Activated B cell treated with CpG ODN at 0.5 μM for 24 hours (primary cell): ENCODE data around the gene AFDN. TPM values are rescaled to one million over a fixed set of nuclear protein-coding genes. Genes with fewer than 3 reads are reported as not detected.

ENCODE experiments used
- ATAC-seq: fragments of 200-7000 bp; cut with Tn5 transposase; one replicate; pipeline ENCODE4 v1.10.0; 2021; ENCODE audit warnings: low read depth, mild to moderate bottlenecking, moderate library complexity
- CTCF ChIA-PET: fragments of 350-600 bp; sonication (Branson Sonifier 250); formaldehyde crosslinking; loops from one replicate; lab custom pipeline; 2021; ENCODE audit warnings: antibody characterized with exemption; lab: Charles Lee
- POLR2A ChIA-PET: fragments of 350-600 bp; sonication (Branson Sonifier 250); formaldehyde crosslinking; loops from one replicate; lab custom pipeline; 2021; ENCODE audit warnings: antibody characterized with exemption; lab: Charles Lee
- DNase-seq: peaks from one replicate; pipeline ENCODE4 v3.0.0; 2022
- H3K27ac Mint-ChIP-seq: one replicate; pipeline ENCODE4 v1.8.0; 2020; ENCODE audit warnings: mixed read lengths
- H3K27me3 Mint-ChIP-seq: one replicate; pipeline ENCODE4 v1.8.0; 2021; ENCODE audit warnings: mixed read lengths
- H3K36me3 Mint-ChIP-seq: one replicate; pipeline ENCODE4 v1.8.0; 2021; ENCODE audit warnings: low read depth, mixed read lengths
- H3K4me1 Mint-ChIP-seq: one replicate; pipeline ENCODE4 v1.8.0; 2021; ENCODE audit warnings: mixed read lengths
- H3K4me3 Mint-ChIP-seq: one replicate; pipeline ENCODE4 v1.8.0; 2020; ENCODE audit warnings: mild to moderate bottlenecking, mixed read lengths
- H3K9me3 Mint-ChIP-seq: one replicate; pipeline ENCODE4 v1.8.0; 2020; ENCODE audit warnings: mixed read lengths
- intact Hi-C: fragments of 100-400 bp; cut with micrococcal nuclease; formaldehyde crosslinking; loops from one replicate; pipeline ENCODE4 v1.15.1; 2024
- total RNA-seq: library from RNA; stranded (reverse); gene quantifications from 2 replicates; pipeline ENCODE4 v1.2.3, GENCODE V29; 2022
- TF ChIP-seq, protein P1 (sequence below): fragments of 200-600 bp; IDR thresholded peaks from one replicate; pipeline ENCODE4 v1.8.0; 2022; ENCODE audit warnings: antibody characterized with exemption, mild to moderate bottlenecking

Gene AFDN
- total RNA-seq, 1 donor from 2014 or later: 38.0 TPM

DNA sequence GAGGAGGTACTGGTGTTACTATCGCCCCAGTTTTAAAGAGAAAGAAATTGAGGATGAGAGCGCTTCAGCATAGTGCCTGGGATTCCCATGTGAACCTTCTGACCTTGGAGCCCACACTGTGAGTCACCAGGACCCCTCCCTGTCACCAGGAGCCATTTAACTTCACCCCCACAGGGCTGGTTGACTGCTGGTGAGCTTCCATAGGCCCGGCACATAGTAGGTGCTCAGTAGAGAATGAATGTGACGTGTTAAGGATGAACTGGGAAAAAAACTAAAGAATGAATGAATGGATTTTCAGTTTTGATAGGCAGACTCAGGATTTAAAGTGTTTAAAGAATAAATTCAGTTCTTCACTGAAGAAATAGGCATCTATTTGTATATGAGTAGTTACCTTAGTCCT is 117.4 kb downstream of the AFDN start:
- H3K4me3 Mint-ChIP-seq: no peak overlapping the region
- DNase-seq: no peak
- intact Hi-C loops: no loop called here
- ATAC-seq: no peak
- no peaks in the 10 kb centered on the region for H3K9me3 Mint-ChIP-seq
- POLR2A ChIA-PET: no interaction called here
- H3K27me3 Mint-ChIP-seq: no peaks in the 10 kb centered on the region
- no peaks in the 10 kb centered on the region for H3K4me1 Mint-ChIP-seq
- CTCF ChIA-PET: no interaction called here
- no peak overlapping the region for H3K27ac Mint-ChIP-seq
- peaks cover 34% of the 10 kb centered on the region for H3K36me3 Mint-ChIP-seq
- TF ChIP-seq, protein P1, sequence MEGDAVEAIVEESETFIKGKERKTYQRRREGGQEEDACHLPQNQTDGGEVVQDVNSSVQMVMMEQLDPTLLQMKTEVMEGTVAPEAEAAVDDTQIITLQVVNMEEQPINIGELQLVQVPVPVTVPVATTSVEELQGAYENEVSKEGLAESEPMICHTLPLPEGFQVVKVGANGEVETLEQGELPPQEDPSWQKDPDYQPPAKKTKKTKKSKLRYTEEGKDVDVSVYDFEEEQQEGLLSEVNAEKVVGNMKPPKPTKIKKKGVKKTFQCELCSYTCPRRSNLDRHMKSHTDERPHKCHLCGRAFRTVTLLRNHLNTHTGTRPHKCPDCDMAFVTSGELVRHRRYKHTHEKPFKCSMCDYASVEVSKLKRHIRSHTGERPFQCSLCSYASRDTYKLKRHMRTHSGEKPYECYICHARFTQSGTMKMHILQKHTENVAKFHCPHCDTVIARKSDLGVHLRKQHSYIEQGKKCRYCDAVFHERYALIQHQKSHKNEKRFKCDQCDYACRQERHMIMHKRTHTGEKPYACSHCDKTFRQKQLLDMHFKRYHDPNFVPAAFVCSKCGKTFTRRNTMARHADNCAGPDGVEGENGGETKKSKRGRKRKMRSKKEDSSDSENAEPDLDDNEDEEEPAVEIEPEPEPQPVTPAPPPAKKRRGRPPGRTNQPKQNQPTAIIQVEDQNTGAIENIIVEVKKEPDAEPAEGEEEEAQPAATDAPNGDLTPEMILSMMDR: no peak

DNA sequence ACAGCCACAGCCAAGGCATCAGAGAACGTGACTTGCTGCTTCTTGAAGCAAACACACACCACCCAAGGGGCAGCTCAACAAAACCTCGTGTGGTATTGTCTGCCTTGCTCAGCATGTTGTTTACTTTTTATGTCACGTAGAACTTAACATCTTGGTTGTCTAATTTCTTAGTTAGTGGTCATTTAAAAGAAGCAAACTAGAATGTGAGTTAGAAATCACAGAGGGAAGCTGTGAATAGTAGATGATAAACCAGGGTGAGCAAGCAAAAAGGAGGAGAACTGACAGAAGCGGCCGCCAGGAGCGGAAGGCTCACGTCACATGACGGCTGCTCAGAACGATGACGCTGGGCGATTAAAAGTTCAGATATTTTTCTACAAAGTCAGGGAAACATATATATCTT is 119.3 kb downstream of the AFDN start:
- no peaks in the 10 kb centered on the region for H3K4me1 Mint-ChIP-seq
- no peak for ATAC-seq
- H3K36me3 Mint-ChIP-seq: peaks cover 50% of the 10 kb centered on the region
- H3K27me3 Mint-ChIP-seq: no peaks in the 10 kb centered on the region
- TF ChIP-seq, protein P1: no peak
- no peak overlapping the region for H3K27ac Mint-ChIP-seq
- intact Hi-C loops: no loop called here
- CTCF ChIA-PET: no interaction called here
- no peaks in the 10 kb centered on the region for H3K9me3 Mint-ChIP-seq
- POLR2A ChIA-PET: no interaction called here
- DNase-seq: no peak
- no peak overlapping the region for H3K4me3 Mint-ChIP-seq

DNA sequence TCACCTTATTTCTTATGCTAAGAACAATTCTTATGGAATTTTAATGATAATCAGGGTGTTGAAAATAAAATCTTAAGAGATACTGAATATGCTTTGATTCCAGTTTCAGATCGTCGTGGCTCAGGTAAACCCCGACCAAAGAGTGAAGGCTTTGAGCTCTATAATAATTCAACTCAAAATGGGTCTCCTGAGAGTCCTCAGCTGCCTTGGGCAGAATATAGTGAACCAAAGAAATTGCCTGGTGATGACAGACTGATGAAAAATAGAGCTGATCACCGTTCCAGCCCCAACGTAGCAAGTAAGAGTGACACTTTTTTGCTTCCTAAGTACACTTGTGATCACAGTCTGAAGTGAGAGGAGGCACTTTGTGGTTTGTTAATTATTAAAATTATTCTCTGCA is 119.9 kb downstream of the AFDN start:
- TF ChIP-seq, protein P1: no peak
- DNase-seq (no peak), ATAC-seq (no peak)
- POLR2A ChIA-PET: no interaction called here
- H3K36me3 Mint-ChIP-seq: peaks cover 56% of the 10 kb centered on the region
- no peak overlapping the region for H3K4me3 Mint-ChIP-seq
- no peaks in the 10 kb centered on the region for H3K4me1 Mint-ChIP-seq
- H3K27ac Mint-ChIP-seq: no peak overlapping the region
- intact Hi-C loops: no loop called here
- no peaks in the 10 kb centered on the region for H3K9me3 Mint-ChIP-seq
- CTCF ChIA-PET: no interaction called here
- H3K27me3 Mint-ChIP-seq: no peaks in the 10 kb centered on the region

DNA sequence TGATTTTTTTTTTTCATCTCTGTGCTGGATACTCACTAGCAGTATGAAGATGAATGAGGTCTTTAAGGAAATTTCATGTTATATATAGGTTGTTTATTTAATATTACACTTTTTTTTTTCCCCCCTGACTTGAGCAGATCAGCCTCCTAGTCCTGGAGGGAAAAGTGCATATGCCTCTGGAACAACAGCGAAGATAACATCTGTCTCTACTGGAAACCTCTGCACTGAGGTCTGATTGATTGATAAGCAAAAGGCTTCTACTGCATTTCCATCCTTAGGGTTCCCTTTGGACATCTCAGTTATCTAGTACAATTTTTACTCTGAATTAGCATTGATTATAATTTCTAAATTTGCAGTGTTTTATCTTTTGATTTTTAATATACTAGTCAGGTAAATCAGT is 121.0 kb downstream of the AFDN start:
- DNase-seq: no peak
- Mint-ChIP-seq H3K27ac (no peak overlapping the region), H3K27me3 (no peaks in the 10 kb centered on the region), H3K36me3 (peaks cover 65% of the 10 kb centered on the region), H3K4me1 (no peaks in the 10 kb centered on the region), H3K9me3 (no peaks in the 10 kb centered on the region), H3K4me3 (no peak overlapping the region)
- ATAC-seq: no peak
- TF ChIP-seq, protein P1: no peak
- ChIA-PET POLR2A (no interaction called here), CTCF (no interaction called here)
- intact Hi-C loops: no loop called here

DNA sequence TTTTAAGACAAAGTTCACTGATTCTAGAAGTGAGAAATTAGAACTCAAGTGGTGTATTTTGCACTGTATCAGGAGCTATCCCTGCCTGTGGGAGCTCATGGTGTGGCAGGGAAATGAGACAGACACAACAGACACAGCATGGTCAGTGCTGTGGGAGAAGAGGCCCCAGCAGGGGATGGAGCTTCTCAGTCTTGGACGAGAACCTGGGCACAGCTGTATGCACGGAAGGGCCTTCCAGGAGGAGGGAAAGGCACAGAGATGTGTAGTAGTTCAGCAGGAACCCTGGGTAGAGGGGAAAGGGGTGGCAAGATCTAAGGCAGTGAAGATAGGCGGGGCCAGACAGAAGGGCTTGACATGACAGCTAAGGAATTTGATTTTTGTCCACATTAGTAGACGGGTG is 122.0 kb downstream of the AFDN start:
- no peak for DNase-seq
- POLR2A ChIA-PET: no interaction called here
- ATAC-seq: no peak
- no peaks in the 10 kb centered on the region for H3K27me3 Mint-ChIP-seq
- H3K9me3 Mint-ChIP-seq: no peaks in the 10 kb centered on the region
- CTCF ChIA-PET: no interaction called here
- H3K27ac Mint-ChIP-seq: no peak overlapping the region
- TF ChIP-seq, protein P1: no peak
- intact Hi-C loops: no loop called here
- no peak overlapping the region for H3K4me3 Mint-ChIP-seq
- no peaks in the 10 kb centered on the region for H3K4me1 Mint-ChIP-seq
- peaks cover 58% of the 10 kb centered on the region for H3K36me3 Mint-ChIP-seq
